Endothelial cell of umbilical vein (primary cell): ENCODE data around the gene CYP46A1. TPM values are rescaled to one million over a fixed set of nuclear protein-coding genes. Genes with fewer than 3 reads are reported as not detected.

ENCODE experiments used
- BruUV-seq: library from RNA; stranded (reverse); fragments of 400-500 nt; replicated peaks from 2 replicates; lab custom pipeline; 2021; lab: Mats Ljungman, UMichigan
- CTCF ChIA-PET: fragments of 300-600, 350-600 bp; sonication (Branson Sonifier 250); formaldehyde crosslinking; loops from one replicate; lab custom pipeline; 2021; ENCODE audit warnings: antibody characterized with exemption, inconsistent platforms; lab: Charles Lee
- POLR2A ChIA-PET: fragments of 300-600, 350-600 bp; sonication (Branson Sonifier 250); formaldehyde crosslinking; loops from one replicate; lab custom pipeline; 2021; ENCODE audit warnings: antibody characterized with exemption, inconsistent platforms; lab: Charles Lee
- DNase-seq: peaks from one replicate; pipeline ENCODE4 v3.0.0-alpha.2; 2011; ENCODE audit warnings: low read depth, low spot score
- FAIRE-seq: peaks from 2 replicates; lab custom pipeline; 2011; peaks lifted over from hg19 to GRCh38; lab: Jason Lieb, UNC
- H2AFZ ChIP-seq: 2 replicates; pipeline ENCODE4 v1.6.0; 2012; ENCODE audit warnings: low read depth, low read length, control low read depth, inconsistent platforms
- H3K27ac ChIP-seq: 2 replicates; pipeline ENCODE4 v1.5.1; 2011; ENCODE audit warnings: low read depth, mild to moderate bottlenecking, control low read depth, low read length, moderate library complexity; ENCODE audit not compliant: insufficient read depth
- H3K27me3 ChIP-seq, 2 experiments: 2 replicates each; pipeline versions ENCODE4 v1.6.0 to v1.6.1; 2011; ENCODE audit warnings: low read length in 2 of 2, mixed read lengths in 1 of 2; ENCODE audit not compliant: control insufficient read depth in 2 of 2, insufficient read depth in 2 of 2
- H3K36me3 ChIP-seq, 2 experiments: 2 replicates in 1 of 2; 3 replicates in 1 of 2; pipeline ENCODE4 v1.5.1; 2011; ENCODE audit warnings: low read length in 2 of 2, mild to moderate bottlenecking in 1 of 2, moderate library complexity in 1 of 2; ENCODE audit not compliant: control insufficient read depth in 2 of 2, insufficient read depth in 2 of 2; ENCODE audit errors: extremely low read depth in 1 of 2
- H3K4me1 ChIP-seq: 3 replicates; pipeline ENCODE4 v1.5.1; 2011; ENCODE audit warnings: mild to moderate bottlenecking, low read length; ENCODE audit not compliant: control insufficient read depth, insufficient read depth; ENCODE audit errors: extremely low read depth
- H3K4me2 ChIP-seq: 2 replicates; pipeline ENCODE4 v1.6.1; 2011; ENCODE audit warnings: low read length, control low read depth, mixed read lengths; ENCODE audit not compliant: insufficient read depth
- H3K4me3 ChIP-seq, 3 experiments: fragments of 200-600 bp in 1 of 3; sonication (generic), shearing (Covaris generic) in 1 of 3; replicated peaks in 1 of 3; 2 replicates each; pipeline ENCODE4 v1.5.1; 2011 to 2016; ENCODE audit warnings: control low read depth in 3 of 3, low read length in 3 of 3, mild to moderate bottlenecking in 2 of 3, inconsistent platforms in 1 of 3, low read depth in 1 of 3, moderate library complexity in 1 of 3; ENCODE audit not compliant: insufficient read depth in 1 of 3
- H3K79me2 ChIP-seq: 2 replicates; pipeline ENCODE4 v1.6.0; 2012; ENCODE audit warnings: low read length, inconsistent platforms; ENCODE audit not compliant: control insufficient read depth, insufficient read depth
- H3K9ac ChIP-seq: replicated peaks from 2 replicates; pipeline ENCODE3; 2011; ENCODE audit warnings: low read length, control low read depth; ENCODE audit not compliant: insufficient read depth; ENCODE audit errors: extremely low read depth
- H3K9me1 ChIP-seq: replicated peaks from 3 replicates; pipeline ENCODE4 v1.6.0; 2011; ENCODE audit warnings: mild to moderate bottlenecking, low read length; ENCODE audit not compliant: control insufficient read depth, insufficient read depth; ENCODE audit errors: extremely low read depth
- H3K9me3 ChIP-seq: replicated peaks from 2 replicates; pipeline ENCODE4 v1.5.1; 2012; ENCODE audit warnings: low read length, inconsistent platforms; ENCODE audit not compliant: control insufficient read depth, insufficient read depth
- H4K20me1 ChIP-seq: replicated peaks from 2 replicates; pipeline ENCODE3; 2011; ENCODE audit warnings: mild to moderate bottlenecking, low read length; ENCODE audit not compliant: control insufficient read depth, insufficient read depth; ENCODE audit errors: extremely low read depth
- CTCF ChIP-seq, 2 donors: IDR thresholded peaks; 1 replicate in 1 of 2; 2 replicates in 1 of 2; pipeline ENCODE4 v1.5.1; 2011; ENCODE audit warnings: low read length in 2 of 2, mild to moderate bottlenecking in 2 of 2, moderate library complexity in 2 of 2, control low read depth in 1 of 2, inconsistent platforms in 1 of 2, low read depth in 1 of 2; ENCODE audit not compliant: insufficient read depth in 1 of 2; ENCODE audit errors: extremely low read depth in 1 of 2
- EZH2 ChIP-seq: IDR thresholded peaks from 2 replicates; pipeline ENCODE4 v1.6.1; 2012; ENCODE audit warnings: borderline replicate concordance, low read depth, mild to moderate bottlenecking, moderate library complexity, low read length, inconsistent platforms; ENCODE audit not compliant: severe bottlenecking
- FOS ChIP-seq: IDR thresholded peaks from 2 replicates; pipeline ENCODE4 v1.6.1; 2011; ENCODE audit warnings: mild to moderate bottlenecking, low read length, moderate library complexity, borderline replicate concordance; ENCODE audit not compliant: insufficient read depth
- GATA2 ChIP-seq: IDR thresholded peaks from 2 replicates; pipeline ENCODE4 v1.7.0; 2011; ENCODE audit warnings: low read depth, mild to moderate bottlenecking, moderate library complexity, mixed read lengths, low read length; ENCODE audit not compliant: insufficient read length, insufficient read depth
- JUN ChIP-seq: IDR thresholded peaks from 2 replicates; pipeline ENCODE4 v1.6.1; 2011; ENCODE audit warnings: borderline replicate concordance, low read depth; ENCODE audit not compliant: insufficient read length, insufficient read depth
- MAX ChIP-seq: IDR thresholded peaks from 2 replicates; pipeline ENCODE4 v1.6.1; 2011; ENCODE audit not compliant: insufficient read depth, insufficient read length
- MYC ChIP-seq: IDR thresholded peaks from one replicate; pipeline ENCODE4 v1.6.1; 2011; ENCODE audit warnings: mild to moderate bottlenecking, low read depth, low read length
- POLR2A ChIP-seq: IDR thresholded peaks from 2 replicates; pipeline ENCODE4 v1.6.1; 2012; ENCODE audit warnings: low read depth, mild to moderate bottlenecking, control low read depth, low read length
- POLR2AphosphoS5 ChIP-seq: IDR thresholded peaks from 2 replicates; pipeline ENCODE4 v1.6.1; 2012; ENCODE audit warnings: low read depth, mild to moderate bottlenecking, control low read depth, low read length, moderate library complexity; ENCODE audit not compliant: insufficient read depth
- dilution Hi-C: fragments of 300-500 bp; cut with MboI; formaldehyde crosslinking; loops from one replicate; pipeline ENCODE4 v1.15.0; 2019; ENCODE audit warnings: low sequenced_read_pairs; ENCODE audit not compliant: extremely low pct_ligation_motif_present
- intact Hi-C: fragments of 100-400 bp; cut with micrococcal nuclease; formaldehyde crosslinking; loops from one replicate; pipeline ENCODE4 v1.10.0; 2022
- polyA plus RNA-seq, 4 experiments: library from polyadenylated mRNA; depleted of rRNA in 3 of 4; stranded (reverse) in 3 of 4; unstranded in 1 of 4; fragments of >200 nt; gene quantifications; 2 replicates each; pipeline versions ENCODE4 v1.2.1 to v1.2.3, GENCODE V29; 2011 to 2012; ENCODE audit warnings: missing spikeins in 1 of 4
- total RNA-seq: library from RNA; stranded (reverse); gene quantifications from 2 replicates; pipeline ENCODE4 v1.2.3, GENCODE V29; 2021

The CYP46A1 gene
- total and polyA plus RNA-seq, 2 donors (not counting 3 experiments of a cell fraction or from before 2014, with no cell fraction given): 0.03 to 0.24 TPM

GRCh38 chr14:99744199-99744872 lies 60.2 kb downstream of the CYP46A1 start:
- Histone ChIP-seq H3K9me3 (no peaks in the 10 kb centered on the region), H3K27me3 (no peaks in the 10 kb centered on the region), H4K20me1 (no peaks in the 10 kb centered on the region), H3K36me3 (peaks cover 0 to 3% of the 10 kb centered on the region in 2 experiments), H3K79me2 (no peaks in the 10 kb centered on the region), H3K4me1 (peaks cover 28% of the 10 kb centered on the region), H3K4me3 (no peak overlapping the region), H3K4me2 (no peak overlapping the region), H3K9me1 (no peaks in the 10 kb centered on the region), H3K27ac (no peak overlapping the region), H3K9ac (no peak overlapping the region), H2AFZ (no peak overlapping the region)
- CTCF ChIA-PET: interaction anchor here (0.8 to 2.1 kb wide), 3 partner anchors 8 to 14 kb away, joined by 3 to 7 read pairs (median 6); no protein-coding TSS in a partner anchor
- dilution Hi-C loops: no loop called here
- TF ChIP-seq MAX: no peak
- no peak for TF ChIP-seq POLR2A
- TF ChIP-seq GATA2: no peak
- no peak for TF ChIP-seq MYC
- no peak for TF ChIP-seq FOS
- no peak for TF ChIP-seq JUN
- TF ChIP-seq EZH2: no peak
- no peak for TF ChIP-seq CTCF (IDR thresholded peaks at IDR 0.05; ENCODE audit: extremely low read depth in 1 of 2, insufficient read depth in 1 of 2, low read depth in 1 of 2, low read length in 2 of 2)
- no peak for TF ChIP-seq POLR2AphosphoS5
- POLR2A ChIA-PET: no interaction called here
- BruUV-seq: no TSS peak
- intact Hi-C loops: no loop called here
- FAIRE-seq: no peak
- DNase-seq: no peak
